ENCODE measurements around the gene HMGB4. TPM values are rescaled to one million over a fixed set of nuclear protein-coding genes. Genes with fewer than 3 reads are reported as not detected.

The HMGB4 gene
- total and polyA plus RNA-seq, 2 donors (not counting 3 experiments of a cell fraction or from before 2014, with no cell fraction given): not detected

DNA sequence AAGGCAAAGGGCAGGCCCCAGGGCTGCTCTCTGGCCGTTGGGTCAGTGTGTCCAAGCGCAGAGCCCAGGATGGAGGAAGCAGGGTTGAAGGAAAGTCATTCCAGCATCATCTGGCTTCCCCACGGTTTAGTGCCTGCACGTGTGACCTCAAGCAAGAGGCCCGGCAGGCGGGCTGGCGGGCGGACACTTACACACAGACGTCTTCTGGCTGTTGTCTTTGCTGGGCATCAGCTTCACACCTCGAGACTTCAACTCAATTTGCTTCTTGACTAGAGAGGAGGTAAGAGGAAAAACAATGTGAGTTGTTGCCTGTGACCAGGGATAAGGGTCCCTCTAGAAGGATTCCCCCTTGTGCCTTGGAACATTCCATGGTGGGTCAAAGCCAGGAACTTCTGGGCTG is 38.4 kb upstream of the HMGB4 start:
- intact Hi-C loops (cut with micrococcal nuclease) (no loop called here), dilution Hi-C loops (cut with MboI; ENCODE audit: extremely low pct_ligation_motif_present, low sequenced_read_pairs) (no loop called here)
- H3K9me1 ChIP-seq (replicated peaks; ENCODE audit: control insufficient read depth, extremely low read depth, insufficient read depth, low read length): no peaks in the 10 kb centered on the region
- TF ChIP-seq POLR2A (IDR thresholded peaks at IDR 0.05; ENCODE audit: low read depth, low read length) (no peak), JUN (IDR thresholded peaks at IDR 0.05; ENCODE audit: borderline replicate concordance, insufficient read depth, insufficient read length, low read depth) (no peak), GATA2 (IDR thresholded peaks at IDR 0.05; ENCODE audit: insufficient read depth, insufficient read length, low read depth, low read length) (no peak), EZH2 (IDR thresholded peaks at IDR 0.05; ENCODE audit: borderline replicate concordance, low read depth, low read length, severe bottlenecking) (no peak), MYC (IDR thresholded peaks at IDR 0.05; ENCODE audit: low read depth, low read length) (no peak), FOS (IDR thresholded peaks at IDR 0.05; ENCODE audit: borderline replicate concordance, insufficient read depth, low read length) (no peak), POLR2AphosphoS5 (IDR thresholded peaks at IDR 0.05; ENCODE audit: insufficient read depth, low read depth, low read length) (no peak)
- TF ChIP-seq, protein P1, sequence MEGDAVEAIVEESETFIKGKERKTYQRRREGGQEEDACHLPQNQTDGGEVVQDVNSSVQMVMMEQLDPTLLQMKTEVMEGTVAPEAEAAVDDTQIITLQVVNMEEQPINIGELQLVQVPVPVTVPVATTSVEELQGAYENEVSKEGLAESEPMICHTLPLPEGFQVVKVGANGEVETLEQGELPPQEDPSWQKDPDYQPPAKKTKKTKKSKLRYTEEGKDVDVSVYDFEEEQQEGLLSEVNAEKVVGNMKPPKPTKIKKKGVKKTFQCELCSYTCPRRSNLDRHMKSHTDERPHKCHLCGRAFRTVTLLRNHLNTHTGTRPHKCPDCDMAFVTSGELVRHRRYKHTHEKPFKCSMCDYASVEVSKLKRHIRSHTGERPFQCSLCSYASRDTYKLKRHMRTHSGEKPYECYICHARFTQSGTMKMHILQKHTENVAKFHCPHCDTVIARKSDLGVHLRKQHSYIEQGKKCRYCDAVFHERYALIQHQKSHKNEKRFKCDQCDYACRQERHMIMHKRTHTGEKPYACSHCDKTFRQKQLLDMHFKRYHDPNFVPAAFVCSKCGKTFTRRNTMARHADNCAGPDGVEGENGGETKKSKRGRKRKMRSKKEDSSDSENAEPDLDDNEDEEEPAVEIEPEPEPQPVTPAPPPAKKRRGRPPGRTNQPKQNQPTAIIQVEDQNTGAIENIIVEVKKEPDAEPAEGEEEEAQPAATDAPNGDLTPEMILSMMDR (IDR thresholded peaks at IDR 0.05; ENCODE audit: extremely low read depth in 1 of 2, insufficient read depth in 1 of 2, low read depth in 1 of 2, low read length in 2 of 2): no peak
- TF ChIP-seq, protein P2, sequence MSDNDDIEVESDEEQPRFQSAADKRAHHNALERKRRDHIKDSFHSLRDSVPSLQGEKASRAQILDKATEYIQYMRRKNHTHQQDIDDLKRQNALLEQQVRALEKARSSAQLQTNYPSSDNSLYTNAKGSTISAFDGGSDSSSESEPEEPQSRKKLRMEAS (IDR thresholded peaks at IDR 0.05; ENCODE audit: insufficient read depth, insufficient read length): no peak
- no peaks in the 10 kb centered on the region for H4K20me1 ChIP-seq (replicated peaks; ENCODE audit: control insufficient read depth, extremely low read depth, insufficient read depth, low read length)
- no peak overlapping the region for H3K4me3 ChIP-seq (replicated peaks in 1 of 3; ENCODE audit: insufficient read depth in 1 of 3, low read depth in 1 of 3, low read length in 3 of 3)
- no peak overlapping the region for H2AFZ ChIP-seq (ENCODE audit: low read depth, low read length)
- H3K27ac ChIP-seq (ENCODE audit: insufficient read depth, low read depth, low read length): no peak overlapping the region
- FAIRE-seq: no peak
- POLR2A ChIA-PET: no interaction called here
- H3K79me2 ChIP-seq (ENCODE audit: control insufficient read depth, insufficient read depth, low read length): no peaks in the 10 kb centered on the region
- BruUV-seq (replicated peaks): no TSS peak
- no peaks in the 10 kb centered on the region for H3K36me3 ChIP-seq (ENCODE audit: control insufficient read depth in 2 of 2, extremely low read depth in 1 of 2, insufficient read depth in 2 of 2, low read length in 2 of 2)
- no peaks in the 10 kb centered on the region for H3K27me3 ChIP-seq (ENCODE audit: control insufficient read depth in 2 of 2, insufficient read depth in 2 of 2, low read length in 2 of 2)
- no peak overlapping the region for H3K9ac ChIP-seq (replicated peaks; ENCODE audit: extremely low read depth, insufficient read depth, low read length)
- CTCF ChIA-PET: no interaction called here
- peaks cover 5% of the 10 kb centered on the region for H3K9me3 ChIP-seq (replicated peaks; ENCODE audit: control insufficient read depth, insufficient read depth, low read length)
- H3K4me1 ChIP-seq (ENCODE audit: control insufficient read depth, extremely low read depth, insufficient read depth, low read length): no peaks in the 10 kb centered on the region
- no peak for DNase-seq (ENCODE audit: low read depth, low spot score)
- no peak overlapping the region for H3K4me2 ChIP-seq (ENCODE audit: insufficient read depth, low read length)
